Measurements from ENCODE around the gene GPSM1. TPM values are rescaled to one million over a fixed set of nuclear protein-coding genes. Genes with fewer than 3 reads are reported as not detected.

GPSM1 gene
- total RNA-seq, 1 donor from 2014 or later: 69.0 TPM

- H3K27ac ChIP-seq (replicated peaks): no peak overlapping the region
- peaks cover 8% of the 10 kb centered on the region for H3K4me1 ChIP-seq
- intact Hi-C loops (cut with micrococcal nuclease): no loop called here
- no peaks in the 10 kb centered on the region for H3K36me3 ChIP-seq
- DNase-seq: no peak
- no peak overlapping the region for H3K4me3 ChIP-seq
- peaks cover 89% of the 10 kb centered on the region for H3K27me3 ChIP-seq (ENCODE audit: low read depth)
- H3K9me3 ChIP-seq (replicated peaks): no peaks in the 10 kb centered on the region
- no peak for TF ChIP-seq CTCF (IDR thresholded peaks at IDR 0.05; ENCODE audit: borderline replicate concordance)
Observed at GRCh38 chr9:136284311-136284710, 43.0 kb upstream of the GPSM1 start.

GRCh38 chr9:136284951-136285350, 42.4 kb upstream of the GPSM1 start:
- no peak for TF ChIP-seq CTCF (IDR thresholded peaks at IDR 0.05; ENCODE audit: borderline replicate concordance)
- intact Hi-C loops (cut with micrococcal nuclease): no loop called here
- peaks cover 8% of the 10 kb centered on the region for H3K4me1 ChIP-seq
- no peaks in the 10 kb centered on the region for H3K36me3 ChIP-seq
- no peaks in the 10 kb centered on the region for H3K9me3 ChIP-seq (replicated peaks)
- H3K4me3 ChIP-seq: no peak overlapping the region
- no peak overlapping the region for H3K27ac ChIP-seq (replicated peaks)
- DNase-seq: no peak
- H3K27me3 ChIP-seq (ENCODE audit: low read depth): peaks cover 90% of the 10 kb centered on the region

GRCh38 chr9:136285501-136286358, 41.6 kb upstream of the GPSM1 start:
- no peak for DNase-seq
- Histone ChIP-seq H3K36me3 (no peaks in the 10 kb centered on the region), H3K9me3 (replicated peaks) (no peaks in the 10 kb centered on the region), H3K4me3 (no peak overlapping the region), H3K27me3 (ENCODE audit: low read depth) (peaks cover 96% of the 10 kb centered on the region), H3K27ac (replicated peaks) (no peak overlapping the region), H3K4me1 (peaks cover 8% of the 10 kb centered on the region)
- intact Hi-C loops (cut with micrococcal nuclease): no loop called here
- no peak for TF ChIP-seq CTCF (IDR thresholded peaks at IDR 0.05; ENCODE audit: borderline replicate concordance)

- Histone ChIP-seq H3K36me3 (no peaks in the 10 kb centered on the region), H3K4me1 (peaks cover 8% of the 10 kb centered on the region), H3K9me3 (replicated peaks) (no peaks in the 10 kb centered on the region), H3K4me3 (no peak overlapping the region), H3K27me3 (ENCODE audit: low read depth) (peaks cover 97% of the 10 kb centered on the region), H3K27ac (replicated peaks) (no peak overlapping the region)
- intact Hi-C loops (cut with micrococcal nuclease): no loop called here
- DNase-seq: no peak
- no peak for TF ChIP-seq CTCF (IDR thresholded peaks at IDR 0.05; ENCODE audit: borderline replicate concordance)
Observed at GRCh38 chr9:136286359-136286986, 40.9 kb upstream of the GPSM1 start.

GRCh38 chr9:136286987-136287379, 40.4 kb upstream of the GPSM1 start:
- intact Hi-C loops (cut with micrococcal nuclease): no loop called here

More at GRCh38 chr9:136286987-136287379, 40.4 kb upstream of the GPSM1 start:
- H3K36me3 ChIP-seq: no peaks in the 10 kb centered on the region
- H3K27ac ChIP-seq (replicated peaks): no peak overlapping the region
- no peak for DNase-seq
- H3K9me3 ChIP-seq (replicated peaks): no peaks in the 10 kb centered on the region
- TF ChIP-seq CTCF (IDR thresholded peaks at IDR 0.05; ENCODE audit: borderline replicate concordance): no peak
- peaks cover 95% of the 10 kb centered on the region for H3K27me3 ChIP-seq (ENCODE audit: low read depth)
- peaks cover 8% of the 10 kb centered on the region for H3K4me1 ChIP-seq
- H3K4me3 ChIP-seq: no peak overlapping the region

Data from left ventricle myocardium inferior (tissue), 1 donor.